Ishikawa (cell line): ENCODE measurements around the gene COL15A1.

ENCODE experiments used
- CREB1 ChIP-seq: IDR thresholded peaks from 2 replicates; pipeline ENCODE4 v1.6.1; 2012; ENCODE audit warnings: low read depth
- EP300 ChIP-seq: IDR thresholded peaks from 2 replicates; pipeline ENCODE4 v1.6.1; 2012; ENCODE audit warnings: borderline replicate concordance
- REST ChIP-seq: IDR thresholded peaks from 2 replicates; pipeline ENCODE4 v1.6.1; 2012; ENCODE audit warnings: low read depth, mild to moderate bottlenecking
- YY1 ChIP-seq: IDR thresholded peaks from 2 replicates; pipeline ENCODE4 v1.6.1; 2012; ENCODE audit warnings: low read depth

- TF ChIP-seq CREB1 = no peak
- no peak for TF ChIP-seq YY1
- no peak for TF ChIP-seq REST
- TF ChIP-seq EP300 = no peak
Observed at GRCh38 chr9:98992107-98992884, 48.6 kb downstream of the COL15A1 start.
